Measurements from ENCODE around the gene TEDC2. TPM values are rescaled to one million over a fixed set of nuclear protein-coding genes. Genes with fewer than 3 reads are reported as not detected.
A peak's percentile ranks its signal among the peaks of the same experiment; 100 is the strongest.

The TEDC2 gene
- total and polyA plus RNA-seq, 9 of the 15 experiments (the other 6 are each of a cell fraction or from before 2014, with no cell fraction given): 0.75 to 57.0 (median 17.6) TPM

- TF ChIP-seq TFAP4 (CRISPR knock-in tag; IDR thresholded peaks at IDR 0.05; ENCODE audit: borderline replicate concordance): no peak
- no peak; the same call in 1 of the 2 replicates for TF ChIP-seq TCF3 (CRISPR knock-in tag; IDR thresholded peaks at IDR 0.05)
- TF ChIP-seq ZKSCAN1 (IDR thresholded peaks at IDR 0.05; ENCODE audit: low read depth, low read length): no peak
- peak; percentile 87 for TF ChIP-seq MGA (IDR thresholded peaks at IDR 0.05)
- TF ChIP-seq ZNF76 (CRISPR knock-in tag; IDR thresholded peaks at IDR 0.05; ENCODE audit: borderline replicate concordance): peak; percentile 73; the same call in 1 of the 2 replicates
- TF ChIP-seq SMARCC2 (IDR thresholded peaks at IDR 0.05; ENCODE audit: low read depth): no peak
- TF ChIP-seq RBBP5 (IDR thresholded peaks at IDR 0.05; ENCODE audit: borderline replicate concordance, insufficient read depth, low read length, poor library complexity, severe bottlenecking): no peak
- TF ChIP-seq NFIX (CRISPR knock-in tag; IDR thresholded peaks at IDR 0.05; ENCODE audit: low read depth): no peak
- TF ChIP-seq BHLHE40 (IDR thresholded peaks at IDR 0.05; ENCODE audit: low read length): no peak
- no peak for TF ChIP-seq PRPF4 (IDR thresholded peaks at IDR 0.05; ENCODE audit: insufficient read depth, low read depth, low read length, poor library complexity, severe bottlenecking)
- peak in 1 of 2 experiments; percentile 81; a peak in 2 of 4 replicates for TF ChIP-seq FOXA3 (CRISPR knock-in tag; conservative IDR thresholded peaks at IDR 0.05 in 1 of 2, IDR thresholded peaks at IDR 0.05 in 1 of 2)
- TF ChIP-seq ZNF224 (CRISPR knock-in tag; IDR thresholded peaks at IDR 0.05): no peak
- no peak for TF ChIP-seq TEAD2 (tag; IDR thresholded peaks at IDR 0.05)
- no peak for TF ChIP-seq ZNF165 (CRISPR knock-in tag; IDR thresholded peaks at IDR 0.05; ENCODE audit: borderline replicate concordance)
- no peak for TF ChIP-seq TAL1 (IDR thresholded peaks at IDR 0.05)
These were observed 31.2 kb upstream of the TEDC2 start (continued) for GRCh38 chr16:2428784-2429033.

All from K562 (cell line).